HepG2 (cell line): ENCODE results near the gene AGO4. TPM values are rescaled to one million over a fixed set of nuclear protein-coding genes. Genes with fewer than 3 reads are reported as not detected.

Experiments used
- AFF4 ChIP-seq: sonication (generic); formaldehyde crosslinking; IDR thresholded peaks from 2 replicates; pipeline ENCODE4 v1.4.0; 2020; ENCODE audit warnings: missing genetic modification reagents
- CENPT ChIP-seq: sonication (generic); formaldehyde crosslinking; IDR thresholded peaks from 2 replicates; pipeline ENCODE4 v1.8.0; 2022; ENCODE audit warnings: low read depth, mild to moderate bottlenecking, moderate library complexity, missing genetic modification reagents
- CREB3 ChIP-seq: sonication (generic); formaldehyde crosslinking; IDR thresholded peaks from 2 replicates; pipeline ENCODE4 v1.5.0; 2020; ENCODE audit warnings: missing genetic modification reagents
- ELF4 ChIP-seq: sonication (generic); formaldehyde crosslinking; IDR thresholded peaks from 2 replicates; pipeline ENCODE4 v1.5.0; 2020; ENCODE audit warnings: missing genetic modification reagents, mild to moderate bottlenecking, moderate library complexity, borderline replicate concordance
- EP300 ChIP-seq, 3 experiments: sonication (generic) in 1 of 3; formaldehyde crosslinking in 1 of 3; IDR thresholded peaks; 2 replicates each; pipeline versions ENCODE4 v1.5.1 to v1.6.1; 2011 to 2020; ENCODE audit warnings: low read depth in 2 of 3, low read length in 2 of 3, borderline replicate concordance in 1 of 3, improper control_type of control experiment in 1 of 3, mild to moderate bottlenecking in 1 of 3, missing genetic modification reagents in 1 of 3, moderate library complexity in 1 of 3
- FOXO4 ChIP-seq: sonication (generic); formaldehyde crosslinking; conservative IDR thresholded peaks from 2 replicates; pipeline ENCODE4 v1.8.1; 2023; ENCODE audit warnings: missing genetic modification reagents
- IRF1 ChIP-seq: sonication (generic); formaldehyde crosslinking; IDR thresholded peaks from 2 replicates; pipeline ENCODE4 v1.4.0; 2020; ENCODE audit warnings: low read depth, mild to moderate bottlenecking, missing genetic modification reagents
- NFE2L2 ChIP-seq: fragments of 150-350 bp; IDR thresholded peaks from 2 replicates; pipeline ENCODE4 v1.6.1; 2014; ENCODE audit warnings: low read length
- NFYB ChIP-seq: sonication (generic); formaldehyde crosslinking; IDR thresholded peaks from 2 replicates; pipeline ENCODE4 v1.4.0; 2020; ENCODE audit warnings: missing genetic modification reagents
- NR2F1 ChIP-seq, 2 experiments: fragments of 450-650 bp in 1 of 2; formaldehyde crosslinking in 1 of 2; IDR thresholded peaks; 2 replicates each; pipeline versions ENCODE4 v1.5.0 to v1.6.1; 2016 to 2020; ENCODE audit warnings: mild to moderate bottlenecking in 1 of 2, missing compliant biosample characterization in 1 of 2, missing genetic modification reagents in 1 of 2, moderate library complexity in 1 of 2
- POLR2AphosphoS2 ChIP-seq: IDR thresholded peaks from 2 replicates; pipeline ENCODE4 v1.6.1; 2011; ENCODE audit warnings: low read depth, low read length, improper control_type of control experiment
- RFX3 ChIP-seq: IDR thresholded peaks from 2 replicates; pipeline ENCODE4 v1.6.1; 2016; ENCODE audit warnings: missing biosample characterization, missing genetic modification reagents
- SNRNP70 ChIP-seq: fragments of 200-400 bp; formaldehyde crosslinking; IDR thresholded peaks from 2 replicates; pipeline ENCODE4 v1.6.1; 2017; ENCODE audit warnings: mild to moderate bottlenecking, low read depth, low read length, moderate library complexity
- THAP11 ChIP-seq: IDR thresholded peaks from 2 replicates; pipeline ENCODE4 v1.6.1; 2016; ENCODE audit warnings: missing biosample characterization, missing genetic modification reagents
- ZFYVE20 ChIP-seq: sonication (generic); formaldehyde crosslinking; IDR thresholded peaks from 2 replicates; pipeline ENCODE4 v1.8.0; 2023; ENCODE audit warnings: low read depth, mild to moderate bottlenecking, moderate library complexity, missing genetic modification reagents, borderline replicate concordance
- ZGPAT ChIP-seq: IDR thresholded peaks from 2 replicates; pipeline ENCODE4 v1.6.1; 2016; ENCODE audit warnings: mild to moderate bottlenecking
- ZNF280B ChIP-seq: sonication (generic); formaldehyde crosslinking; IDR thresholded peaks from 2 replicates; pipeline ENCODE4 v1.5.0; 2020; ENCODE audit warnings: missing genetic modification reagents, mild to moderate bottlenecking, borderline replicate concordance
- ZNF577 ChIP-seq: sonication (generic); formaldehyde crosslinking; IDR thresholded peaks from 2 replicates; pipeline ENCODE4 v1.4.0; 2020; ENCODE audit warnings: mild to moderate bottlenecking, low read depth, missing genetic modification reagents, borderline replicate concordance
- polyA plus RNA-seq, 8 experiments: library from polyadenylated mRNA; depleted of rRNA in 3 of 8; stranded (reverse) in 7 of 8; unstranded in 1 of 8; fragments of >200 nt; fragmentation: Illumina TruSeq in 4 of 8; extraction: Trizol in 4 of 8; gene quantifications; 2 replicates each; pipeline versions ENCODE4 v1.2.1 to v1.2.3, GENCODE V29; 2011 to 2016; ENCODE audit warnings: low read depth in 4 of 8, missing spikeins in 1 of 8, mixed read lengths in 1 of 8; ENCODE audit not compliant: insufficient read depth in 1 of 8
- total RNA-seq, 5 experiments: library from RNA; depleted of rRNA; stranded (reverse); fragments of >200 nt; fragmentation: Illumina TruSeq; extraction: Trizol; gene quantifications; 2 replicates each; pipeline ENCODE4 v1.2.3, GENCODE V29; 2016; ENCODE audit warnings: low read depth in 1 of 5

AGO4 gene
- total and polyA plus RNA-seq, 2 of the 13 experiments (the other 11 are each of a cell fraction or from before 2014, with no cell fraction given), result 6.0 to 13.8 TPM

- TF ChIP-seq CREB3 (no peak), ZNF577 (CRISPR knock-in tag) (no peak), THAP11 (CRISPR knock-in tag) (peak; percentile 81), NFYB (CRISPR knock-in tag) (peak; percentile 31; the same call in 1 of the 2 replicates), ZGPAT (CRISPR knock-in tag) (peak; percentile 39; the same call in 1 of the 2 replicates), ZNF280B (CRISPR knock-in tag) (0 out of 2 replicates have a peak, but pooled peaks have one; percentile 60), NFE2L2 (no peak), RFX3 (CRISPR knock-in tag) (no peak), IRF1 (CRISPR knock-in tag) (no peak), EP300 (IDR thresholded peaks at IDR 0.05; ENCODE audit: low read depth in 2 of 2, low read length in 2 of 2) (no peak), EP300 (CRISPR knock-in tag; IDR thresholded peaks at IDR 0.05; ENCODE audit: borderline replicate concordance) (no peak), POLR2AphosphoS2 (no peak), NR2F1 (CRISPR knock-in tag; IDR thresholded peaks at IDR 0.05) (no peak), ELF4 (CRISPR knock-in tag) (no peak), AFF4 (CRISPR knock-in tag) (no peak), FOXO4 (CRISPR knock-in tag) (no peak), SNRNP70 (no peak), CENPT (CRISPR knock-in tag) (no peak), ZFYVE20 (CRISPR knock-in tag) (no peak)
Measured at GRCh38 chr1:35882945-35883634, 75.3 kb downstream of the AGO4 start, which contains the start of gene AGO1 (continued).
